ENCODE measurements around the gene MCOLN2.
A peak's percentile ranks its signal among the peaks of the same experiment; 100 is the strongest.
"Not testable (repeated sequence)": the region's sequence is repeated elsewhere in the genome, so short reads cannot be mapped to it uniquely, and the experiment has no call there.

The MCOLN2 gene

GRCh38 chr1:84923317-84923716 is 73.6 kb downstream of the MCOLN2 start:
- TF ChIP-seq CTCF (conservative IDR thresholded peaks at IDR 0.05): no peak
- no peak overlapping the region for H3K27ac ChIP-seq

DNA sequence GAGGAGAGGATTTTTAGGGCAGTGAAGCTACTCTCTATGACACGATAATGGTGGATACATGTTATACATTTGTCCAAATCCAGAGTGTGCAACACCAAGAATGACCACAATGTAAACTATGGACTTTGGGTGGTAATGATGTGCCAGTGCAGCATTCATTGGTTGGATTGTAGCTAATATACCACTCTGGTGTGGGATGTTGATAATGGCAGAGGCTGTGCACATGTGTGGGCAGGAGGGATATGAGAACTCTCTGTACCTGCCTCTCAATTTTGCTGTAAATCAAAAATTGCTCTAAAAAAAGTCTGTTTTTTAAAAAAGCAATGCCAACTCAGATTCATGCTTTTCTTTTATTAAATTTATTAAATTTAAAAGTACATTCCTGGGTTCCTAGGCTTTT is 76.8 kb downstream of the MCOLN2 start:
- no peak overlapping the region for H3K27ac ChIP-seq
- no peak for TF ChIP-seq CTCF (conservative IDR thresholded peaks at IDR 0.05)

DNA sequence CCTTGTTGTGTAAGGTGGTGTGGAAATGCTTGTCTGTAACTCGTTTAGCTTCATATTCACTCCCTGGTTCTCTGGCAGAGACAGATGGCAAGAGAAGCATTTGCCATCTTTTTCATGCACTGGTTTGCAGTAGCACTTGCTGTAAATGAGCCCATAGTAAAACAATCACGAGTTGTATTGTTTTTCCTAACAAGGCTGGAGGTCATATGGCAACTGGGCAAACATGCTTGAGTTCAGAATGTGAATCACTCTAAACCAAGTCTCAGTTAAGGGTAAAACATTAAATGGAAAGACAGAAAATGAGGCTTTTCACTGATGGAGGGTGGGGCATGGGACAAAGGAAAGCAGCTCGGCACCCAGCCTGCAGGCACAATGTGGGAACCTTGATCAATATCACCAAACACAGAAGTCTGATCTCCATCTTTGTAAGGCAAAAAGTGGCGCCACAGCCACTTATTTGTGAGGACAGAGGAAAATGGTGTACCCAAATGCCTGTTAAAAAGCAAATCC is 77.4 kb downstream of the MCOLN2 start:
- TF ChIP-seq CTCF (conservative IDR thresholded peaks at IDR 0.05): no peak
- H3K27ac ChIP-seq: no peak overlapping the region

DNA sequence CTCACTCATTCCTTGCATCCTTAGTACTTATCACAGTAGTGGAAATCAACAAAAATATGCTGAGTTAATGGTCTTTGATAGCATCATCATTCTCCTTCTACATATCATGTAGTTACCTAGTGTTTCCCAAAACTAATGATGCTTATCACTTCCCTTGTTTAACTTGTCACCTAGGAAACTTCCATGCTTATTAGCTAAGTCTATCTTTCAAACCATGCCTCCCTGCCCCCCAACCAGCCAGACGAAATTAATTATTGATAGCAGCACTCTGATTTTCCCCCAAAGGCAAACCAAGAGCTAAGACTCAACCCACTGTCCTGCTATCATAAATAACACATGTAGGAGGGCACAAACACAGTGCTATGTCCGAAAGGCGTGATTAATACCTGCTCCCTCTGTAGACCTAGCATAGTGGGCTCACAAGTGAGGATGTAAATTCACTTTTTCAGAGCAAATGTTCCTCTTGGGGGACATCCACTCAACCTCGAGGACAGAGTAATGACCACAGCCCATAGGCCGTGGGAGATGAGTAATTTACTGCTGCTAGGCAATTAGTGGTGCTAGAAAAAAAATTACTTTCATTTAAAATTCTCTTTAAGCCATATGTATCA is 78.1 kb downstream of the MCOLN2 start:
- TF ChIP-seq CTCF (conservative IDR thresholded peaks at IDR 0.05): no peak

DNA sequence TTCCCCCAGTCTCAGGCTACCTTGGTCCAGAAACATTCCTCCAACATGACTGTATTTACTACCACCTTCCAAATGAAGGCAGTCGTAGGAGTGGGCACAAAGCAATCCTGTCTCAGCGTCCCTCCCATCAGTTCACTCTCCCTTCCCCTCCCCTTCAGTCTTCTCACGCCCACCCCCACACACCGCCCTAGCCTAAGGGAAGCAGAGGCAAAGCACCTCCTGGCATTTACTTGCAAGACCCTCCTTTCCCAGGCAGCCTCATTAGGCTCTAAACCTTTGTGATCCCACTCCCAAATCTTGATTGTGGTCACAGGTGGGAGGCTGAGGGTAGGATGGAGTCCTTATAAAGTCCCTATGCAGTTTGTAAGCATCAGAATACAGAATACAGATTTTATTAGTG is 80.0 kb downstream of the MCOLN2 start:
- TF ChIP-seq CTCF (conservative IDR thresholded peaks at IDR 0.05): no peak
- H3K27ac ChIP-seq: no peak overlapping the region

More for the DNA sequence above, 78.1 kb downstream of the MCOLN2 start:
- no peak overlapping the region for H3K27ac ChIP-seq

DNA sequence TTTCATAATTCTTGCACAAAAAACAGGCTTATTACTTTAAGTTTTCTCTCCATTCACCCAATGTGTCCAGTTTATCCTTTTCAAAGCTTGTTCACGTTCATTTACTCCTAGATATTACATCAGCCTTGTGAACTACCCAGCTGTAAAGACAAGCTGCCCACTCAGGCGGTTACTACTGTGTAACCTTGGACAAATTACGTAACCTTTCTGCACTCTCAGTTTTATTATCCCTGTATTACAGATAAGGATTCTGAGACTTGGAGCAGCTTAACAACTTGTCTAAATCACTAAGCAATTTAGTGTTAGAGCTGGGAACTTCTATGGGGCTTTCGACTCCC is 83.4 kb downstream of the MCOLN2 start:
- H3K27ac ChIP-seq: peak overlapping the region; percentile 65; the same call in 1 of the 2 replicates
- no peak for TF ChIP-seq CTCF (conservative IDR thresholded peaks at IDR 0.05)

- no peak for TF ChIP-seq CTCF (conservative IDR thresholded peaks at IDR 0.05)
These were observed 84.0 kb downstream of the MCOLN2 start for GRCh38 chr1:84912726-84913554.

DNA sequence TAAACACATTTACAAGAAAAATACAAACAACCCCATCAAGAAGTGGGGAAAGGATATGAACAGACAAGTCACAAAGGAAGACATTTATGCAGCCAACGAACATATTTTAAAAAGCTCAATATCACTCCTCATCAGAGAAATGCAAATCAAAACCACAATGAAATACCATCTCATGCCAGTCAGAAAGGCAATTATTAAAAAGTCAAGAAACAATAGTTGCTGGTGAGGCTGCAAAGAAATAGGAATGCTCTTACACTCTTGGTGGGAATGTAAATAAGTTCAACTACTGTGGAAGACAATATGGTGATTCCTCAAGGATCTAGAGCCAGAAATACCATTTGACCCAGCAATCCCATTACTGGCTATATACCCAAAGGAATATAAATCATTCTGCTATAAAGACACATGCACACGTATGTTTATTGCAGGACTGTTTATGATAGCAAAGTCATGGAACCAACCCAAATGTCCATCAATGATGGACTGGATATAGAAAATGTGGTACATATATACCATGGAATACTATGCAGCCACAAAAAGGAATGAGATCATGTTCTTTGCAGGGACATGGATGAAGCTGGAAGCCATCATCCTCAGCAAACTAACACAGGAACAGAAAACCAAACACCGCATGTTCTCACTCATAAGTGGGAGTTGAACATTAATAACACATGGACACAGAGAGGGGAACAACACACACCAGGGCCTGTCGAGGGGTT is 88.0 kb downstream of the MCOLN2 start:
- H3K27ac ChIP-seq: not testable (repeated sequence)

More at GRCh38 chr1:84912726-84913554, 84.0 kb downstream of the MCOLN2 start:
- peak overlapping the region; percentile 65; the same call in 1 of the 2 replicates for H3K27ac ChIP-seq
